Keratinocyte (primary cell): ENCODE results near the gene GFOD1. TPM values are rescaled to one million over a fixed set of nuclear protein-coding genes. Genes with fewer than 3 reads are reported as not detected.

ENCODE experiments used
- DNase-seq: peaks from one replicate; pipeline ENCODE4 v3.0.0-alpha.2; 2011; ENCODE audit warnings: low read depth, missing footprints, low spot score
- FAIRE-seq: peaks from 2 replicates; lab custom pipeline; 2011; peaks lifted over from hg19 to GRCh38; lab: Jason Lieb, UNC
- H2AFZ ChIP-seq: 2 replicates; pipeline ENCODE4 v1.6.0; 2012; ENCODE audit warnings: low read length, control low read depth, inconsistent platforms; ENCODE audit not compliant: control insufficient read depth
- H3K27ac ChIP-seq: 2 replicates; pipeline ENCODE4 v1.5.1; 2011; ENCODE audit warnings: low read length; ENCODE audit not compliant: control insufficient read depth, insufficient read depth
- H3K27me3 ChIP-seq: 3 replicates; pipeline ENCODE4 v1.6.0; 2011; ENCODE audit warnings: low read length; ENCODE audit not compliant: control insufficient read depth, insufficient read depth; ENCODE audit errors: extremely low read depth
- H3K36me3 ChIP-seq, 2 experiments: 2 replicates in 1 of 2; 3 replicates in 1 of 2; pipeline ENCODE4 v1.5.1; 2011; ENCODE audit warnings: low read length in 2 of 2, mild to moderate bottlenecking in 1 of 2; ENCODE audit not compliant: control insufficient read depth in 2 of 2, insufficient read depth in 2 of 2; ENCODE audit errors: extremely low read depth in 1 of 2
- H3K4me1 ChIP-seq: 3 replicates; pipeline ENCODE4 v1.5.1; 2011; ENCODE audit warnings: low read length; ENCODE audit not compliant: control insufficient read depth, insufficient read depth; ENCODE audit errors: extremely low read depth
- H3K4me2 ChIP-seq: 3 replicates; pipeline ENCODE4 v1.6.0; 2011; ENCODE audit warnings: low read depth, low read length; ENCODE audit not compliant: control insufficient read depth, insufficient read depth; ENCODE audit errors: extremely low read depth
- H3K4me3 ChIP-seq, 3 experiments: fragments of 200-600 bp in 1 of 3; sonication (generic) in 1 of 3; 2 replicates in 2 of 3; 3 replicates in 1 of 3; pipeline ENCODE4 v1.5.1; 2011 to 2016; ENCODE audit warnings: low read length in 3 of 3, mild to moderate bottlenecking in 3 of 3, control low read depth in 2 of 3, inconsistent platforms in 1 of 3, low read depth in 1 of 3, mixed read lengths in 1 of 3, mixed run types in 1 of 3, moderate library complexity in 1 of 3; ENCODE audit not compliant: control insufficient read depth in 2 of 3, insufficient read depth in 2 of 3; ENCODE audit errors: extremely low read depth in 1 of 3
- H3K79me2 ChIP-seq: 2 replicates; pipeline ENCODE4 v1.6.0; 2012; ENCODE audit warnings: low read length; ENCODE audit not compliant: control insufficient read depth, insufficient read depth
- H3K9ac ChIP-seq: 3 replicates; pipeline ENCODE4 v1.6.0; 2011; ENCODE audit warnings: low read length; ENCODE audit not compliant: control insufficient read depth, insufficient read depth; ENCODE audit errors: extremely low read depth
- H3K9me1 ChIP-seq: 3 replicates; pipeline ENCODE4 v1.6.0; 2011; ENCODE audit warnings: low read length; ENCODE audit not compliant: control insufficient read depth, insufficient read depth; ENCODE audit errors: extremely low read depth
- H3K9me3 ChIP-seq: 2 replicates; pipeline ENCODE4 v1.5.1; 2012; ENCODE audit warnings: low read depth, low read length; ENCODE audit not compliant: control insufficient read depth
- H4K20me1 ChIP-seq: 3 replicates; pipeline ENCODE4 v1.6.0; 2011; ENCODE audit warnings: low read length; ENCODE audit not compliant: control insufficient read depth, insufficient read depth; ENCODE audit errors: extremely low read depth
- EZH2 ChIP-seq: IDR thresholded peaks from one replicate; pipeline ENCODE4 v1.6.1; 2012; ENCODE audit warnings: inconsistent platforms, mild to moderate bottlenecking, low read length, moderate library complexity
- dilution Hi-C: fragments of 300-500 bp; cut with MboI; formaldehyde crosslinking; loops from one replicate; pipeline ENCODE4 v1.7.0; 2020; ENCODE audit warnings: low sequenced_read_pairs; ENCODE audit not compliant: extremely low pct_ligation_motif_present
- polyA plus RNA-seq, 5 experiments: library from polyadenylated mRNA; depleted of rRNA in 3 of 5; stranded (reverse) in 3 of 5; stranded (forward) in 1 of 5; unstranded in 1 of 5; fragments of >200 nt; gene quantifications; 1 replicate in 1 of 5; 2 replicates in 3 of 5; 3 replicates in 1 of 5; pipeline versions ENCODE4 v1.2.1 to v1.2.3, GENCODE V29; 2011 to 2012; ENCODE audit warnings: missing spikeins in 2 of 5, low read depth in 1 of 5, low replicate concordance in 1 of 5
- TF ChIP-seq, protein P1 (sequence below), 3 experiments: IDR thresholded peaks in 1 of 3; conservative IDR thresholded peaks in 1 of 3; optimal IDR thresholded peaks in 1 of 3; 2 replicates in 2 of 3; 3 replicates in 1 of 3; pipeline versions ENCODE3 to v1.5.1; 2011; ENCODE audit warnings: low read length in 3 of 3, mild to moderate bottlenecking in 3 of 3, moderate library complexity in 2 of 3, control low read depth in 1 of 3, inconsistent platforms in 1 of 3; ENCODE audit not compliant: insufficient read depth in 2 of 3; ENCODE audit errors: extremely low read depth in 1 of 3

The GFOD1 gene
- polyA plus RNA-seq, 1 donor (not counting 4 experiments of a cell fraction or from before 2014, with no cell fraction given), result 7.2 TPM

DNA sequence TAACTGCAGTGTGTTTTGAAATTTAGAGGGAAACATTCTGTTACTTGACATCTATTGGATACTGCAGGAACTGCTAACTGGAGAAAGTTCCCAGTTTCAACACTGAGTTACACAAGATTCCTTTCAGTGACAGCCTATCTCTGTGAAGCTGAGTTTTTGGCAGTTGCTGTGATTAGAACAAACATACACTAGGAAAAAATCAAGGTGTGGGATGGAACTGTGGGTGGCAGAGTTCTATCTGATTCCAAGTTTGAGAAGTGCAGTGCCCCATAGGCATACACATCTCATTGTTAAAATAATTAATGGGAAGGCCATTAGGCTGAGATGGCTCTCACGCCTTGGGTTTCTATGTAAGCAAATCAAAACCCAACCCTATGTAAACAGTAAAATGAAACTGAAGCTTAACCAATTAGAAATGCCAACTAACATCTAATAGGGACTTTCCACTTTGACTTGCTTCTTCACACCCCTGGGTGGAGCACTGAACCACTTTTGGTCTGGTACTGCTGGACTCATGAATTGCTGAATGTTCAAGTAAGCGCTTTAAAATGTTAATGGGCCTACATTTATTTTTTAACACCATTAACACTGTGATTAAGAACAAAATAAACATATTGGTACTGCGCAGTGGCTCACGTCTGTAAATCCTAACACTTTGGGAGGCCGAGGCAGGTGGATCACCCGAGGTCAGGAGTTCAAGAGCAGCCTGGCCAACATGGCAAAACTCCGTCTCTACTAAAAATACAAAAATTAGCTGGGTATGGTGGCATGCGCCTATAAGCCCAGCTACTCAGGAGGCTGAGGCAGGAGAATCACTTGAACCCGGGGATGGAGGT, 103.9 kb downstream of the GFOD1 start:
- Histone ChIP-seq H3K36me3 (peaks cover 0 to 2% of the 10 kb centered on the region in 2 experiments), H3K27me3 (no peaks in the 10 kb centered on the region), H2AFZ (no peak overlapping the region), H4K20me1 (no peaks in the 10 kb centered on the region), H3K9ac (no peak overlapping the region), H3K79me2 (peaks cover 8% of the 10 kb centered on the region), H3K4me2 (no peak overlapping the region), H3K9me1 (no peaks in the 10 kb centered on the region), H3K4me3 (no peak overlapping the region), H3K27ac (no peak overlapping the region), H3K9me3 (no peaks in the 10 kb centered on the region), H3K4me1 (no peaks in the 10 kb centered on the region)
- no peak for TF ChIP-seq EZH2
- TF ChIP-seq, protein P1, sequence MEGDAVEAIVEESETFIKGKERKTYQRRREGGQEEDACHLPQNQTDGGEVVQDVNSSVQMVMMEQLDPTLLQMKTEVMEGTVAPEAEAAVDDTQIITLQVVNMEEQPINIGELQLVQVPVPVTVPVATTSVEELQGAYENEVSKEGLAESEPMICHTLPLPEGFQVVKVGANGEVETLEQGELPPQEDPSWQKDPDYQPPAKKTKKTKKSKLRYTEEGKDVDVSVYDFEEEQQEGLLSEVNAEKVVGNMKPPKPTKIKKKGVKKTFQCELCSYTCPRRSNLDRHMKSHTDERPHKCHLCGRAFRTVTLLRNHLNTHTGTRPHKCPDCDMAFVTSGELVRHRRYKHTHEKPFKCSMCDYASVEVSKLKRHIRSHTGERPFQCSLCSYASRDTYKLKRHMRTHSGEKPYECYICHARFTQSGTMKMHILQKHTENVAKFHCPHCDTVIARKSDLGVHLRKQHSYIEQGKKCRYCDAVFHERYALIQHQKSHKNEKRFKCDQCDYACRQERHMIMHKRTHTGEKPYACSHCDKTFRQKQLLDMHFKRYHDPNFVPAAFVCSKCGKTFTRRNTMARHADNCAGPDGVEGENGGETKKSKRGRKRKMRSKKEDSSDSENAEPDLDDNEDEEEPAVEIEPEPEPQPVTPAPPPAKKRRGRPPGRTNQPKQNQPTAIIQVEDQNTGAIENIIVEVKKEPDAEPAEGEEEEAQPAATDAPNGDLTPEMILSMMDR (optimal IDR thresholded peaks at IDR 0.05 in 1 of 3, IDR thresholded peaks at IDR 0.05 in 1 of 3, conservative IDR thresholded peaks at IDR 0.05 in 1 of 3; ENCODE audit: extremely low read depth in 1 of 3, insufficient read depth in 2 of 3, low read length in 3 of 3), result peak in 2 of 3 experiments; percentile 11 to 25
- dilution Hi-C loops, result no loop called here
- no peak for DNase-seq
- no peak for FAIRE-seq

DNA sequence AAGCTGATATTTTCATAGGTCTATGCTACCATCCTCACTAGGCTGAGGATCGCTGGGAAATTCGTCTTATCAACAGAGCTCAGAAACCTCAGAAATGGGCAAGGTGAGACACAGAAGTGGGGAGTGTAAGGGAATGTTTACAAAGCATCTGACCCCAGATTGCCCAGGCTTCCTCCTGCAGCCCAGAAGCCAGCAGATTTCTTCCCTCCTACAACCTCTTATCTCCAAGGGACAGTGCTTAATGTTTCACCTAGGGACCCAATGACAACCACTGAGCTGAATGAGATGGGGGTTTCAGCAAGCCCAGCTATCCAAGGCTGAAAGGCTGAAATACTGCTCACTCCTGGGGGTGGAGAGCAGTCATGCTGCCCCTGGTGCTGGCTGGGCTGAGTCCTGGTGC, 106.6 kb downstream of the GFOD1 start:
- dilution Hi-C loops, result no loop called here
- no peaks in the 10 kb centered on the region for H3K79me2 ChIP-seq
- peaks cover 0 to 3% of the 10 kb centered on the region in 2 experiments for H3K36me3 ChIP-seq
- DNase-seq, result no peak
- H4K20me1 ChIP-seq, result no peaks in the 10 kb centered on the region
- H3K27me3 ChIP-seq, result no peaks in the 10 kb centered on the region
- peaks cover 3% of the 10 kb centered on the region for H3K4me1 ChIP-seq
- H3K9ac ChIP-seq, result no peak overlapping the region
- H2AFZ ChIP-seq, result no peak overlapping the region
- H3K9me3 ChIP-seq, result no peaks in the 10 kb centered on the region
- H3K9me1 ChIP-seq, result no peaks in the 10 kb centered on the region
- no peak overlapping the region for H3K4me2 ChIP-seq
- no peak overlapping the region for H3K4me3 ChIP-seq
- no peak overlapping the region for H3K27ac ChIP-seq
- no peak for FAIRE-seq
- TF ChIP-seq, protein P1 (optimal IDR thresholded peaks at IDR 0.05 in 1 of 3, IDR thresholded peaks at IDR 0.05 in 1 of 3, conservative IDR thresholded peaks at IDR 0.05 in 1 of 3; ENCODE audit: extremely low read depth in 1 of 3, insufficient read depth in 2 of 3, low read length in 3 of 3), result no peak
- no peak for TF ChIP-seq EZH2
